Keratinocyte (primary cell): ENCODE measurements around the gene SCFD2. TPM values are rescaled to one million over a fixed set of nuclear protein-coding genes. Genes with fewer than 3 reads are reported as not detected.

Source experiments
- DNase-seq: peaks from one replicate; pipeline ENCODE4 v3.0.0-alpha.2; 2011; ENCODE audit warnings: low read depth, missing footprints, low spot score
- FAIRE-seq: peaks from 2 replicates; lab custom pipeline; 2011; peaks lifted over from hg19 to GRCh38; lab: Jason Lieb, UNC
- H2AFZ ChIP-seq: 2 replicates; pipeline ENCODE4 v1.6.0; 2012; ENCODE audit warnings: low read length, control low read depth, inconsistent platforms; ENCODE audit not compliant: control insufficient read depth
- H3K27ac ChIP-seq: 2 replicates; pipeline ENCODE4 v1.5.1; 2011; ENCODE audit warnings: low read length; ENCODE audit not compliant: control insufficient read depth, insufficient read depth
- H3K27me3 ChIP-seq: 3 replicates; pipeline ENCODE4 v1.6.0; 2011; ENCODE audit warnings: low read length; ENCODE audit not compliant: control insufficient read depth, insufficient read depth; ENCODE audit errors: extremely low read depth
- H3K36me3 ChIP-seq, 2 experiments: 2 replicates in 1 of 2; 3 replicates in 1 of 2; pipeline ENCODE4 v1.5.1; 2011; ENCODE audit warnings: low read length in 2 of 2, mild to moderate bottlenecking in 1 of 2; ENCODE audit not compliant: control insufficient read depth in 2 of 2, insufficient read depth in 2 of 2; ENCODE audit errors: extremely low read depth in 1 of 2
- H3K4me1 ChIP-seq: 3 replicates; pipeline ENCODE4 v1.5.1; 2011; ENCODE audit warnings: low read length; ENCODE audit not compliant: control insufficient read depth, insufficient read depth; ENCODE audit errors: extremely low read depth
- H3K4me2 ChIP-seq: 3 replicates; pipeline ENCODE4 v1.6.0; 2011; ENCODE audit warnings: low read depth, low read length; ENCODE audit not compliant: control insufficient read depth, insufficient read depth; ENCODE audit errors: extremely low read depth
- H3K4me3 ChIP-seq, 3 experiments: fragments of 200-600 bp in 1 of 3; sonication (generic) in 1 of 3; 2 replicates in 2 of 3; 3 replicates in 1 of 3; pipeline ENCODE4 v1.5.1; 2011 to 2016; ENCODE audit warnings: low read length in 3 of 3, mild to moderate bottlenecking in 3 of 3, control low read depth in 2 of 3, inconsistent platforms in 1 of 3, low read depth in 1 of 3, mixed read lengths in 1 of 3, mixed run types in 1 of 3, moderate library complexity in 1 of 3; ENCODE audit not compliant: control insufficient read depth in 2 of 3, insufficient read depth in 2 of 3; ENCODE audit errors: extremely low read depth in 1 of 3
- H3K79me2 ChIP-seq: 2 replicates; pipeline ENCODE4 v1.6.0; 2012; ENCODE audit warnings: low read length; ENCODE audit not compliant: control insufficient read depth, insufficient read depth
- H3K9ac ChIP-seq: 3 replicates; pipeline ENCODE4 v1.6.0; 2011; ENCODE audit warnings: low read length; ENCODE audit not compliant: control insufficient read depth, insufficient read depth; ENCODE audit errors: extremely low read depth
- H3K9me1 ChIP-seq: 3 replicates; pipeline ENCODE4 v1.6.0; 2011; ENCODE audit warnings: low read length; ENCODE audit not compliant: control insufficient read depth, insufficient read depth; ENCODE audit errors: extremely low read depth
- H3K9me3 ChIP-seq: 2 replicates; pipeline ENCODE4 v1.5.1; 2012; ENCODE audit warnings: low read depth, low read length; ENCODE audit not compliant: control insufficient read depth
- H4K20me1 ChIP-seq: 3 replicates; pipeline ENCODE4 v1.6.0; 2011; ENCODE audit warnings: low read length; ENCODE audit not compliant: control insufficient read depth, insufficient read depth; ENCODE audit errors: extremely low read depth
- EZH2 ChIP-seq: IDR thresholded peaks from one replicate; pipeline ENCODE4 v1.6.1; 2012; ENCODE audit warnings: inconsistent platforms, mild to moderate bottlenecking, low read length, moderate library complexity
- dilution Hi-C: fragments of 300-500 bp; cut with MboI; formaldehyde crosslinking; loops from one replicate; pipeline ENCODE4 v1.7.0; 2020; ENCODE audit warnings: low sequenced_read_pairs; ENCODE audit not compliant: extremely low pct_ligation_motif_present
- polyA plus RNA-seq, 5 experiments: library from polyadenylated mRNA; depleted of rRNA in 3 of 5; stranded (reverse) in 3 of 5; stranded (forward) in 1 of 5; unstranded in 1 of 5; fragments of >200 nt; gene quantifications; 1 replicate in 1 of 5; 2 replicates in 3 of 5; 3 replicates in 1 of 5; pipeline versions ENCODE4 v1.2.1 to v1.2.3, GENCODE V29; 2011 to 2012; ENCODE audit warnings: missing spikeins in 2 of 5, low read depth in 1 of 5, low replicate concordance in 1 of 5
- TF ChIP-seq, protein P1 (sequence below), 3 experiments: IDR thresholded peaks in 1 of 3; conservative IDR thresholded peaks in 1 of 3; optimal IDR thresholded peaks in 1 of 3; 2 replicates in 2 of 3; 3 replicates in 1 of 3; pipeline versions ENCODE3 to v1.5.1; 2011; ENCODE audit warnings: low read length in 3 of 3, mild to moderate bottlenecking in 3 of 3, moderate library complexity in 2 of 3, control low read depth in 1 of 3, inconsistent platforms in 1 of 3; ENCODE audit not compliant: insufficient read depth in 2 of 3; ENCODE audit errors: extremely low read depth in 1 of 3

SCFD2 gene
- polyA plus RNA-seq, 1 donor (not counting 4 experiments of a cell fraction or from before 2014, with no cell fraction given) = 13.9 TPM

DNA sequence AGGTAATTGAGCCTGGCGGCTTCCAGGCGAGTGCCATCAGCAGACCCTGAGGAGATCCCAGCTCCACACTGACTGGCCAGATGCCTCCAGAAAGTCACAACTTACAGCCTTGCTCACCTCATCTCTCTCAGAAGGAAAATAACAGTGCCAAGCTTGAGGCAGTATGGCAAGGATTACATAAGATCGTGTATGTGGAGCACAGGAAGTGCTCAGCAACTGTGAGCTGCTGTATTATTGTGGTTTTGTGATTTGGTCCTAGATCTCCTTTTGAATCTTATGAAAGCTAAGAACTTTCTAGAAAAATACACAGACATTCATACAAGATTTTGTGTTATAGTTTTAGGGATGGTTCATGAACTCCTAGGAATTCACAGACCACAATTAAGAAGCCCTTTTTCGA is 489.8 kb downstream of the SCFD2 start:
- Histone ChIP-seq H3K4me1 (no peaks in the 10 kb centered on the region), H3K27ac (no peak overlapping the region), H3K36me3 (no peaks in the 10 kb centered on the region), H3K4me3 (no peak overlapping the region), H3K79me2 (no peaks in the 10 kb centered on the region), H4K20me1 (no peaks in the 10 kb centered on the region), H3K9me1 (no peaks in the 10 kb centered on the region), H3K4me2 (no peak overlapping the region), H3K9me3 (no peaks in the 10 kb centered on the region), H3K9ac (no peak overlapping the region), H3K27me3 (no peaks in the 10 kb centered on the region), H2AFZ (no peak overlapping the region)
- dilution Hi-C loops = no loop called here
- DNase-seq = no peak
- no peak for FAIRE-seq
- TF ChIP-seq EZH2 = no peak
- TF ChIP-seq, protein P1, sequence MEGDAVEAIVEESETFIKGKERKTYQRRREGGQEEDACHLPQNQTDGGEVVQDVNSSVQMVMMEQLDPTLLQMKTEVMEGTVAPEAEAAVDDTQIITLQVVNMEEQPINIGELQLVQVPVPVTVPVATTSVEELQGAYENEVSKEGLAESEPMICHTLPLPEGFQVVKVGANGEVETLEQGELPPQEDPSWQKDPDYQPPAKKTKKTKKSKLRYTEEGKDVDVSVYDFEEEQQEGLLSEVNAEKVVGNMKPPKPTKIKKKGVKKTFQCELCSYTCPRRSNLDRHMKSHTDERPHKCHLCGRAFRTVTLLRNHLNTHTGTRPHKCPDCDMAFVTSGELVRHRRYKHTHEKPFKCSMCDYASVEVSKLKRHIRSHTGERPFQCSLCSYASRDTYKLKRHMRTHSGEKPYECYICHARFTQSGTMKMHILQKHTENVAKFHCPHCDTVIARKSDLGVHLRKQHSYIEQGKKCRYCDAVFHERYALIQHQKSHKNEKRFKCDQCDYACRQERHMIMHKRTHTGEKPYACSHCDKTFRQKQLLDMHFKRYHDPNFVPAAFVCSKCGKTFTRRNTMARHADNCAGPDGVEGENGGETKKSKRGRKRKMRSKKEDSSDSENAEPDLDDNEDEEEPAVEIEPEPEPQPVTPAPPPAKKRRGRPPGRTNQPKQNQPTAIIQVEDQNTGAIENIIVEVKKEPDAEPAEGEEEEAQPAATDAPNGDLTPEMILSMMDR (optimal IDR thresholded peaks at IDR 0.05 in 1 of 3, IDR thresholded peaks at IDR 0.05 in 1 of 3, conservative IDR thresholded peaks at IDR 0.05 in 1 of 3; ENCODE audit: extremely low read depth in 1 of 3, insufficient read depth in 2 of 3, low read length in 3 of 3) = no peak

DNA sequence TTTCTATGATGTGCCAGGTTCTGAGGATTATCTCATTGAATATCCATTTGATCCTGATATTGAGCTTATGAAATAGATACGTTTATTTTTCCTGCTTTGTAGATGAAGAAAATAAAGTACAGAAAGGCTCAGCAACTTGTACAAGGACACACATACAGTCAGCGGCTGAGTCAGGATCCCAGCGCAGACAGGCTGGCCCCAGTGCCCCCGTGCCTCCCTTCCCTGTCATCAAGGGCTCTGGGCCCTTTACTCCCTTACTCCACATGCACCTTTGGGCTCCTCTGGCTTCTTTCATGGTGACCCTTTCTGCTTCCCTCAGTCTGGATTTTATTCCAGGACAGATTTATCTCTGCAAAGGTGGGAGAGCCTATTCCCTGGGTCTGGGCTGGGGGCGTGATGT is 490.9 kb downstream of the SCFD2 start:
- H3K9me1 ChIP-seq = no peaks in the 10 kb centered on the region
- H2AFZ ChIP-seq = no peak overlapping the region
- H3K36me3 ChIP-seq = no peaks in the 10 kb centered on the region
- no peak overlapping the region for H3K4me3 ChIP-seq
- dilution Hi-C loops = no loop called here
- DNase-seq = no peak
- H3K4me2 ChIP-seq = no peak overlapping the region
- H3K79me2 ChIP-seq = no peaks in the 10 kb centered on the region
- TF ChIP-seq EZH2 = no peak
- TF ChIP-seq, protein P1 (optimal IDR thresholded peaks at IDR 0.05 in 1 of 3, IDR thresholded peaks at IDR 0.05 in 1 of 3, conservative IDR thresholded peaks at IDR 0.05 in 1 of 3; ENCODE audit: extremely low read depth in 1 of 3, insufficient read depth in 2 of 3, low read length in 3 of 3) = no peak
- H3K27ac ChIP-seq = no peak overlapping the region
- no peak for FAIRE-seq
- H3K4me1 ChIP-seq = no peaks in the 10 kb centered on the region
- H3K9ac ChIP-seq = no peak overlapping the region
- H3K9me3 ChIP-seq = no peaks in the 10 kb centered on the region
- H4K20me1 ChIP-seq = no peaks in the 10 kb centered on the region
- no peaks in the 10 kb centered on the region for H3K27me3 ChIP-seq
